Kidney epithelial cell (primary cell): ENCODE measurements around the gene FBXO21. TPM values are rescaled to one million over a fixed set of nuclear protein-coding genes. Genes with fewer than 3 reads are reported as not detected.

Experiments
- DNase-seq: peaks from one replicate; pipeline ENCODE4 v3.0.0-alpha.2; 2010; ENCODE audit warnings: low read depth
- H3K27me3 ChIP-seq: 2 replicates; pipeline ENCODE4 v1.6.0; 2011; ENCODE audit warnings: low read length; ENCODE audit not compliant: control insufficient read depth, insufficient read depth
- H3K36me3 ChIP-seq: 2 replicates; pipeline ENCODE4 v1.5.1; 2011; ENCODE audit warnings: low read length; ENCODE audit not compliant: control insufficient read depth, insufficient read depth
- H3K4me3 ChIP-seq: 2 replicates; pipeline ENCODE4 v1.5.1; 2011; ENCODE audit warnings: low read depth, mild to moderate bottlenecking, control low read depth, low read length
- total RNA-seq: library from RNA; depleted of rRNA; stranded (reverse); fragments of >200 nt; gene quantifications from 2 replicates; pipeline ENCODE4 v1.2.3, GENCODE V29; 2015
- TF ChIP-seq, protein P1 (sequence below): IDR thresholded peaks from 2 replicates; pipeline ENCODE4 v1.5.1; 2011; ENCODE audit warnings: mild to moderate bottlenecking, moderate library complexity, low read length, control low read depth, inconsistent platforms; ENCODE audit not compliant: insufficient read depth, poor library complexity, severe bottlenecking

Gene FBXO21
- total RNA-seq, 1 donor from 2014 or later = 82.1 TPM

DNA sequence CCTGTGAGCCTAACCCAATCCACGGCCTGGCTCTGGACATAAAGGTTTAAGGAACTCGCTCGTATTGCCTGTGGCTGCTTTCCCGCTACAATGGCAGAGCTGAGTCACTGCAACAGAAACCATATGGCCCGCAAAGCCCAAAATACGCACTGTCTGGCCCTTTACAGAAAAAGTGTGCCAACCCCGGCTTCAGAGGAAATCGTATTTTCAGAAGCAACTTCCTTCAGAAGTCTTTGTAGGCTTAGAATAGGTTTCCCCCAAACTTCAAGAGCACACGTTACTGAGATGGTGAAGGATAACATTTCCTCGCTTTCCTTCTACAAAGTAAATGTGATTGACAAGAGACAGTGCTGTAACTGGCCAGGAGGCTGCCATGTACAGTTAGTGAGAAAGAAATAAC is 56.2 kb downstream of the FBXO21 start:
- H3K27me3 ChIP-seq = no peaks in the 10 kb centered on the region
- no peak overlapping the region for H3K4me3 ChIP-seq
- TF ChIP-seq, protein P1, sequence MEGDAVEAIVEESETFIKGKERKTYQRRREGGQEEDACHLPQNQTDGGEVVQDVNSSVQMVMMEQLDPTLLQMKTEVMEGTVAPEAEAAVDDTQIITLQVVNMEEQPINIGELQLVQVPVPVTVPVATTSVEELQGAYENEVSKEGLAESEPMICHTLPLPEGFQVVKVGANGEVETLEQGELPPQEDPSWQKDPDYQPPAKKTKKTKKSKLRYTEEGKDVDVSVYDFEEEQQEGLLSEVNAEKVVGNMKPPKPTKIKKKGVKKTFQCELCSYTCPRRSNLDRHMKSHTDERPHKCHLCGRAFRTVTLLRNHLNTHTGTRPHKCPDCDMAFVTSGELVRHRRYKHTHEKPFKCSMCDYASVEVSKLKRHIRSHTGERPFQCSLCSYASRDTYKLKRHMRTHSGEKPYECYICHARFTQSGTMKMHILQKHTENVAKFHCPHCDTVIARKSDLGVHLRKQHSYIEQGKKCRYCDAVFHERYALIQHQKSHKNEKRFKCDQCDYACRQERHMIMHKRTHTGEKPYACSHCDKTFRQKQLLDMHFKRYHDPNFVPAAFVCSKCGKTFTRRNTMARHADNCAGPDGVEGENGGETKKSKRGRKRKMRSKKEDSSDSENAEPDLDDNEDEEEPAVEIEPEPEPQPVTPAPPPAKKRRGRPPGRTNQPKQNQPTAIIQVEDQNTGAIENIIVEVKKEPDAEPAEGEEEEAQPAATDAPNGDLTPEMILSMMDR = no peak
- H3K36me3 ChIP-seq = no peaks in the 10 kb centered on the region
- DNase-seq = no peak

DNA sequence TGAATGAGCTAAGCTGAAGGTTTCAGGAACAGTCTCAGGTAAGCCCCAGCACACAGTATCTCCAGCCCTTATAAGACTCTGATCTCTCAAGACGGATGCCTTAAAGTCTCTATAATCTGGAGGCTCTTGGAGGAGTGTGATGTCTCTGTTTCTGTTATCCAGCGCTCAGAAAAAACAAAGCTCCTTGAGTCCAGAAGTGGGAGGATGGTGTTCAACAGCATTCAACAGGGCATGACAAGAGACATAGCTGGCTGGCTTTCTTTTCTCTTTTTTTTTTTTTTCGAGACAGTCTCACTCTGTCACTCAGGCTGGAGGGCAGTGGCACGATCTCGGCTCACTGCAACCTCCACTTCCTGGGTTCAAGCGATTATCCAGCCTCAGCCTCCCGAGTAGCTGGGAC is 59.5 kb downstream of the FBXO21 start:
- DNase-seq = no peak
- TF ChIP-seq, protein P1 = no peak
- Histone ChIP-seq H3K4me3 (no peak overlapping the region), H3K36me3 (no peaks in the 10 kb centered on the region), H3K27me3 (no peaks in the 10 kb centered on the region)

DNA sequence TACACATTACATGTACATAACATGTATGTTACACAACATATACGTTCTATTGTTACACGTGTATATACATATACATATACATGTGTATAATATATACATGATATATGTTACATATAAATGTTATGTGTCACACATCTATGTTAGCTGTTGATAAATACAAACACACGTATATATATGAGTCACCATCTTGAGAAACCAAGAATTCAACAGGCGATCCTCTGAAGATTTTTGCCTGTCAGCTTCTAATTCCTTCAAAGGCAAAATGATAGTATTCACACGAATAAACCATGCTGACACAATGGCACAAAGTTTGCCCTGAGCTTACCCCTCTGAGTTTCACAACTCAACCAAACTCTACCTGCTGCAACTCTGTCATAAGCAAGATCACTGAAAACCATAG is 60.9 kb downstream of the FBXO21 start:
- H3K4me3 ChIP-seq = no peak overlapping the region
- TF ChIP-seq, protein P1 = no peak
- no peak for DNase-seq

DNA sequence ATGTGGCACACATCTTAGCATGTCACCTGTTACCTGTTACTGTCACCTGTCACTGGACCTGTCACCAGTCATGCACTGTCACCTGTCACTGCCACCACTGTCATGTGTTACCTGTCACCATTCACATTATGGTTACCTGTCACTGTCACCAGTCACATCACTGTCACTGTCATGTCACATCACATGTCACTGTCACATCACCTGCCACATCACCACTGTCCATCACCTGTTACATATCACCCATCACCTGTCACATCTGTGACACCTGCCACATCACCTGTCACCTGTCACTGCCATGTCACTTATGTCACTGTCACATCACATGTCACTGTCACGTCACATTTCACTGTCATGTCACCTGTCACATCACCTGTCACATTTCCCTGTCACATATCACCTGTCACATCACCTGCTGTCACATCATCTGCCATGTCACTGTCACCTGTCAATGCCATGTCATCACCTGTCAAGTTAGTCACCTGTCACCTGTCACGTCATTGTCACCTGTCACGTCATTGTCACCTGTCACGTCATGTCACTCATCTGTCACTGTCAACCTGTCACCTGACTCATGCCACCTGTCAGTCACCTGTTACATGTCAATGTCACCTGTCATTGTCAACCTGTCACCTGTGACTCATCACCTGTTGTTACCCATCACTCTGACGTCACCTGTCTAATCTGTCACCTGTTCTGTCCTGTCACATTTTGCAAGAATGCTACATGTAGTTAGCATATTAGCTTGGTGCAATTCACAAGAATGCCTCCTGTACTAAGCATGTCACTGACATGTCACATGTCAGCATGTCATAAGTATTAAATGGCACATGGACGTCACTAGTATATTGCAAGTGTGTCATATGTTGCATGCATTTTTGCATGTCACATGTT is 62.1 kb downstream of the FBXO21 start:
- TF ChIP-seq, protein P1 = no peak
- Histone ChIP-seq H3K4me3 (no peak overlapping the region), H3K27me3 (no peaks in the 10 kb centered on the region), H3K36me3 (no peaks in the 10 kb centered on the region)
- no peak for DNase-seq

More for the DNA sequence above, 60.9 kb downstream of the FBXO21 start:
- Histone ChIP-seq H3K27me3 (no peaks in the 10 kb centered on the region), H3K36me3 (no peaks in the 10 kb centered on the region)

DNA sequence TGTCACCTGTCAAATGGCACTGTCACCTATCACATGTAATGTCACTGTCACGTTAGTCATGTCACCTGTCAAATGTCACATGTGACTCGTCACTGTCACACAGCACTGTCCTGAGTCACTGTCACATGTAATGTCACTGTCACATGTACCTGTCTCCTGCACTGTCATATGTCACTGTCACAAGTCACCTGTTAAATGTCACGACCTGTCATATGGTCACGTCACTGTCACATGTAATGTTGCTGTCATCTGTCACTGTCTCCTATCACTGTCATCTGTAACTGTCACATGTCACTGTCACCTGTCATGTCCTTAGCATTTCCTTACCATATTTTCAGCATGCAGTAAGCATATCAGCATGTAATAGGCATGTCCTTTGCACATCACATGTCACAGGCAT is 63.9 kb downstream of the FBXO21 start:
- DNase-seq = no peak
- Histone ChIP-seq H3K36me3 (no peaks in the 10 kb centered on the region), H3K27me3 (no peaks in the 10 kb centered on the region), H3K4me3 (no peak overlapping the region)
- TF ChIP-seq, protein P1 = no peak
